HG02852 (cell line): ENCODE measurements around the gene KDM7A.
"Not testable (repeated sequence)": the region's sequence is repeated elsewhere in the genome, so short reads cannot be mapped to it uniquely, and the experiment has no call there.

Experiments used
- ATAC-seq: cut with Tn5 transposase; IDR thresholded peaks from one replicate; pipeline ENCODE4 v1.9.1; 2021; ENCODE audit warnings: mild to moderate bottlenecking, moderate library complexity; ENCODE audit not compliant: unreplicated experiment

Gene KDM7A

DNA sequence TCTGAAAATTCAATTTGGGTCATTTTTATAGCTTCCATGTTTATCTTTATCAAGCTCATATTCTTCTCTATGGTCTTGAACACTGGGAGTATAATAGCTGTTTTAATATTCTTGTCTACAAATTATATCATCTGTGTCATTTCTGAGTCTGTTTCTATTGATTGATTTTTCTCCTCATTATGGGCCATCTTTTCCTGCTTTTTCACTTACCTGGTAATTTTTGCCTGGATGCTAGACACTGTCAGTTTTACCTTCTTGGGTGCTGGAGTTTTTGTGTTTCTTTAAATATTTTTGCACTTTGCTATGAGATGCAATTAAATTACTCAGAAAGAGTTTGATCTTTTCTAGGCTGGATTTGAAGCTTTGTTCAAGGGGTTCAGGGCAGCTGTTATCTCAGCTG lies 26.8 kb upstream of the KDM7A start:
- ATAC-seq = no peak

- not testable (repeated sequence) for ATAC-seq
Measured at GRCh38 chr7:140202942-140203341, 26.2 kb upstream of the KDM7A start.

DNA sequence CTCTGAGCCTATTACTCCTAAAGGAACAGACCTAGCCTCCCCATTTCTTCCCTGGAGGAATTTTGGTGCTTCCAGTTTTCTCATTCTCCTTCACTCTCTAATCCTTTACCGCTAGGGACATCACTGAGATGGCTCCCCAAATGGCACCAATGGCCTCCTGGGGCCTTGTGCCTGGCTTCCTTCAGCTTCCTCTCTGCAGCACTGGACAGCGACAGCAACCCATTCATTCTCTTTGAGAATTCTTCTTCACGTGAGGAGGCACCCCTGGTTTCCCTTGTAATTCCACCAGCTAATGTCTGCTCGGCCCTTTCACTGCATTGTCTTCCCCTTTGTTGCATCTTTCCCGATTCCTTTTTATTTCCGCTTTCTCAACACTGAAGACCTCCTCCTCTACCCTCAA lies 24.6 kb upstream of the KDM7A start:
- no peak for ATAC-seq

DNA sequence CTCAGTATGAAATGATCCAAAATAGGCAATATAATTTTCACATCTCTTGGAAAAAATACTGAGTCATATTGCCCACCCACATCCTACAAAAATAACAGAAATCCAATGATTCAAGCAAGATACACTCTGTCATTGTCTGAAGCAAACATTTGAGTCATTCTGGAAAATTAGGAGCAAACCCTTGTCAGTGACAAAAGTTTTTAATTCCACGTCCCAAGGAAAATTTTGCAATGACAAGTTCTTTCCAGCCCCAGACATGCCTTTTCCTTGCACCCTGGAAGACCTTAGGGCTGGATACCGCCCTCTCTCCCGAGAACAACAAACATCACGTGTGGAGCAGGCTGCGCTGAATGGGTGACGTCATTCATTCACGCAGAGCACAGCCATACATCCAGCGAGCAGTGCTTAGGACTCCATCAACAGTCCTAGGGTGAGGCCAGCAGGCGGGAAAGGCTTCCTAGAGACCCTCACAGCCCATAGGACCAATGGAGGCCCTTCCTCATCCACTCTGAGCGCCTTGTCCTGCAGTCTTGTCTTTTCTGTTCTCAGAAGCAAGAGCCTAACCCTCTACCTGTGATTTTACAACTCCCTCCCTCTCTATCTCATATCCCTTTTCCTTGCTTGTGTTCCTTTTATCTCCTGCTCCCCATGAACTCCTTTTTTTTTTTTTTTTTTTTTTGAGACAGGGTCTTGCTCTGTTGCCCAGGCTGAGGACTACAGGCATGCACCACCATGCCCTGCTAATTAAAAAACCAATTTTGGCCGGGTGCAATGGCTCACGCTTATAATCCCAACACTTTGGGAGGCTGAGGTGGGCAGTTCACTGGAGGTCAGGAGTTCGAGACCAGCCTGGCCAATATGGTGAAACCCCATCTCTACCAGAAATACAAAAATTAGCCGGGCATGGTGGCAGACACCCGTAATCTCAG lies 23.5 kb upstream of the KDM7A start:
- ATAC-seq = no peak

DNA sequence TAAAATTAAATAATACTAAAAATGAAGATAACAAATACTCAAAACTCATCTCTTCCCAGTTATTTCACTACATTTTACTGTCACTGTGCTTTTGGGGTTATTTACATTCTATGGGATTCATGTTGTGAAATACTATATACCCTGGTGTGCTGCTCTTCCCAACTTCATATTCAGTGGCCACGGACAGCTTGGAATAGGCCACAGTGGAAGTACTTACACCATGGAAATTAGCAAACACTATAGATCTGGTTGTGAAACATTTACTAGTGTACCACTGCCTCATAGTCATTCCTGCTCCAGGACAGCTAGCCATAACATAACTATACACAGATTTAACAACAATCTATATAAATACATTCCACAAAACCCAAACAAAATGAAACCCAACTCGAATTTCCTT lies 21.2 kb upstream of the KDM7A start:
- no peak for ATAC-seq

DNA sequence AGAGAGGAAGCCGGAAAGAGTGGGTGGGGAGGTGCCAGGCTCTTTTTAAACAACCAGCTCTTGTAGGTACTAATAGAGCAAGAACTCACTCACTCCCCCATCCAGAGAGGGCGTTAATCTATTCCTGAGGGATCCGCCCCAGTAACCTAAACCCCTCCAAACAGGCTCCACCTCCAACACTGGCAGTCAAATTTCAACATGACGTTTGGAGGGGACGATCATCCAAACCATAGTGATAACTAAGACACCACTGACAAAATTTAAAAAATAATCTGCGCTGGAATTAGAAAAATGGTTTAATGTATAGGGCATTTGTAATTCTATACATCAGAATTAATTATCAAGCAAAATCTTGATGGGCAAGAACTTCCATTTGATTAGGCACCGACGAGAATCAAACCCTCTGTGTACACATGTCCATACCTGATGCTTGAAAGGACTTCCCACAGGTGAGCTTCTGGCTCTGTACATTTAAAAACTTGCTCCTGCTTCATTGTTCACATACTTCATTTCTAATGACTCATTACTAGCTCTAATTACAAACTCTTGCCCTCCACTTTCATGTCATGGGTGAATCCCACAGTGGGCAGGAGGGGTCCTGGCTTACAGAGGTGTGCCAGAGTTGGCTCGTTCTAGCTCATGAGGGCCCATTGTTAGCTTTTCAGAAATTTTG lies 20.6 kb upstream of the KDM7A start:
- ATAC-seq = no peak

GRCh38 chr7:140196361-140197217 lies 19.8 kb upstream of the KDM7A start:
- no peak for ATAC-seq

DNA sequence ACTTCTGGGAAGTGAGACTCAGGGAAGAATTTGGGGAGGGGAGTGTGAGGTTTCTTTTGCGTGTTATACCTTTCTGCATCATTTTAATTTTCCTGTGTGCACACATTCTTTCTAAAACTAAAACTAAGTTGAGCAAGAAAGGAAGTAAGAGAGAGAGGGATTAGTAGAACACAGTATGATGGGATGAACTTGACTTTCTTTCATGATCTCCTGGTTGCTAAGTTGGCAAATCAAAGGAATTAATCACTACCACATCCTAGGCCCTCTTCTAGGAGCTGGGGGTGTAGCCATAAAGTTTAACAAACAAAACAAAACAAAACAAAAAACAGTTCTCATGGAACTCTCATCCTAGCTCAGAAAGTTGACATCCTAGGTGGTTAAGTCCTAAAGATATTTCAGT lies 19.1 kb upstream of the KDM7A start:
- no peak for ATAC-seq

- ATAC-seq = no peak
Measured at GRCh38 chr7:140192620-140193019, 15.8 kb upstream of the KDM7A start.

DNA sequence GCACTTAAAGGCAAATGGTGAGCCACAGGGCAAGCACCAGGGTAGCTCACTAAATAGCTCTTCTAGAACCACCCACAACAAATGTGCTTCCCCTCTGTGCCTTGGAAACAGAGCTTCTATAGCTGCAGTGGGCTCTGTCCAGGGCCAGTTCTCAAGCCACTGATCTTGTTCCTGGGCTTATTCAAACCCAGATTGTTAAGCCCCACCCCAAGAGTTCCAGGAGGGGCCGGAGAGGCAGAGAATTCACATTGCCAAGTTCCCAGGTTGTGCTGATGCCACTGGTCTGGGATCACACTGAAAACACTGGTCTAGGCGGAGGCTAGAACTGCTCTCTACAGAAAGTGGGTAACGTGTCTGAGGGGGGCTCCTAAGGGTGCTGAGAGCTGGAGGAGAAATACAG lies 15.4 kb upstream of the KDM7A start:
- ATAC-seq = no peak

GRCh38 chr7:140190588-140190987 lies 13.8 kb upstream of the KDM7A start:
- no peak for ATAC-seq

DNA sequence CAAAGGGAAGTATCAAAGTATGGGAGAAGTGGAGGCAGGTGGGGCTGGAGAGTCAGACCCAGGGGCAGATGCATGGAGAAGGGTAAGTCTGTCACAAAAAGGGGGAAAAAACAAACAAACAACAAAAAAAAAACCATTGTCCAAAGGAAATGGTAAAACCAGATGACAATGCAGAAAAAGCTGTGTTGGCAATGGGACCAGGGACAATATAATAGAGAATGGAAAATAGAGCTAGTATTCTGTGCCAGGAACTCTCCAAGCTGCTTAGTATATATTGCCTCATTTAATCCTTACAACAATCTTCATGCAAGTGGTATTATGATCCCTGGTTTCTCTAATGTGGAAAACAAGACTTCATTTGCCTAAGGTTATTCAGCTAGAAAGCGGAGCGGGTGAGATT lies 13.1 kb upstream of the KDM7A start:
- ATAC-seq = no peak

GRCh38 chr7:140182917-140183316 lies 6.1 kb upstream of the KDM7A start:
- ATAC-seq = no peak

DNA sequence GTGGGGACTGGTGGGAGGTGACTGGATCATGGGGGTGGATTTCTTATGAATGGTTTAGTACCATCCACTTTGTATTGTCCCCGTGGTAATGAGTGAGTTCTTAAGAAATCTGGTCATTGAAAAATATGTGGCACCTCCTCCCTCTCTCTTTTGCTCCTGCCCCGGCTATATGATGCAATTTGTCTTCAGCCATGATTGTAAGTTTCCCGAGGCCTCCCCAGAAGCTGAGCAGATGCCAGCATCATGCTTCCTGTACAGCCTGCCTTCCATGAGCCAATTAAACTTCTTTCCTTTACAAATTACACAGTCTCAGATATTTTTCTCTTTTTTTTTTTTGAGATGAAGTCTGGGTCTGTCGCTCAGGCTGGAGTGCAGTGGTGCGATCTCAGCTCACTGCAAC lies 2.6 kb upstream of the KDM7A start:
- ATAC-seq = no peak

DNA sequence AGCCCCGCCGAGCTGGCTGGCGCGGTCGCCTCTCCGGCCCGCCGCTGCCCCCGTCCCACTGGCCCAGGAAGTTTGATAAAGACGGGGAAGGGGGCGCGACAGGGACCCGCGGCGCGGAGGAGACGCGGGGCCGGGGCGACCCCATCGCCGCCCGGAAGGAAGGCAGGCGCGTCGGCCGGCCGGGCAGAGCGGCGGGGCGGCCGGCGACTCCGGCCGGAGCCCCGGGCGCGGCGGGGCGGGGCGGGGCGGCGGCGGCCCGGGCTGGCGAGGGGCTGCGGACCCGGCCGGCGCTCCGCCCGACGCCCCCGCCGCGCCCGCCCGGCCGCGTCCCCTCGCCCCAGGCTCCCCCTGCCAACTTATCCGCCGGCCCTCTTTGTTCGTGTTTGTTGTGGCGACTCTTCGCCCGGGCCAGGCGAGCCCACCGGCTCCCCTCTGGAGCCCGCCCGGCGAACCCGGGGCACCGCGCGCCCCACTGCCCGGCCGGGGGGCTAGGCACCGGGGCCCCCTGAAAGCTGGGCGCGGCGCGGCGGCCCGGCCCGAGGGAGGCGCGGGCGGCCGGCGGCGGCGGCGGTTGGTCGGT lies 571 bp downstream of the KDM7A start:
- ATAC-seq = peak; percentile 7

DNA sequence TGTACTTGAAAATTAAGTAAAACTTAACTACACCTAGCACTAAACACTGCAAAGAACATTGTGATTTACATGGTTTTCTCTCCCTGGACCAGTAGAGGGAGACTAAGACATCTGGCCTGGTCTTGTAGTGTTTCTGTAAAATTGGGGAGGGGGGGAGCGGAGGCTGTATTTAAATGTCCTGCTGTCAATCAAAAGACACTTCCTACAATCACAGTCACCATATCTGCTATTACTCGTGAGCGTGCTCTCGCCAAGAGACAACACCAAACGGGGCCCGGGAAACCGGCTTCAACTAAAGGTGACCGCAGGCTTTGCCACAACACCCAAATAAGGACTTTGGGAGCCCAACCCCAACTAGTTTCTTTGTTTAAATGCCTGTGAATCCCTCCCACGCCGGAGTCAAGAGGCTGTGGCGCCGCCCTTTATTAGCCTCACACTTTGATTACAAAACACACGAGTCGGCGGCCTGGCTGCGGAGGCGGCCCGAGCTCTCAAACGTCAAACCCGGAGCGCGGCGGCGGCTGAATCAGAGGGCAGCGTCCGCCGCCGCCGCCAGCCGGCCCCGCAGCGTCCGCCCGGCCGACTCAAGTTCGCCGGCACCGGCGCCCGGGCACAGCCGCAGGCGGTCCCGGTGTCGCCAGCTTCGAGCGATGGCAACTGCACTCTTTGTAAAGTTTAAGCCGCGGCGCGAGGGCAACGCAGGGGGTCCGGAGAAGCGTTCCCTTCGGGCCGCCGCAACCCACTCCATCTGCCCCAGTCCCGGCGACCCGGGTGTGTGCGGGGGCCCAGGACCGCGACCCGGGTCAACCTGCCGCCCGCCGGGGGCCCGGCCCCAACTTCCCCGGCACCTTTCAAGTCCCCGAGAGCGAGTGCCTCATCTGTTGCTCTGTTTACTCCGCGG lies 1.3 kb downstream of the KDM7A start:
- ATAC-seq = peak; percentile 55

- no peak for ATAC-seq
Measured at GRCh38 chr7:140174217-140174616, 2.6 kb downstream of the KDM7A start.

GRCh38 chr7:140170375-140170774 lies 6.4 kb downstream of the KDM7A start:
- no peak for ATAC-seq

DNA sequence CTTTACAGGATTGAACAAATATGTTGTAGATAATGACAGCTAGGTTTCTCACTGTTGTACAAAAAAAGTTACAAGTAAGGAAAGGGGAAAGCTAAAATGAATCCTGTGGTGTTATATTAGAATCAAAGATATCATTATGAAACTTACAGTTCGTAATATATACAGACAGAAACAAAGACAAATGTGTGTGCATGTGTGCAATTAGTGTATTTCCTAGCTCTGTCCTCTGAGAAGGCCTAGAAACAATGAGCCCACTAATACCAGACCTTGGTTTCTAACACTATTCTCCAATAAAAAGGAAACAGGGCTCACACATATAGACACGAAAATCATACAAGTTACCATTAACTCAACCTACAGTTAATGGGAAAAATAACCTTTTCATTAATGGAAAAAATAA lies 8.0 kb downstream of the KDM7A start:
- ATAC-seq = no peak

GRCh38 chr7:140165422-140165821 lies 11.4 kb downstream of the KDM7A start:
- no peak for ATAC-seq
